ENCODE results near the gene GBP6.
A peak's percentile ranks its signal among the peaks of the same experiment; 100 is the strongest.
"Not testable (repeated sequence)": the region's sequence is repeated elsewhere in the genome, so short reads cannot be mapped to it uniquely, and the experiment has no call there.

Gene GBP6

DNA sequence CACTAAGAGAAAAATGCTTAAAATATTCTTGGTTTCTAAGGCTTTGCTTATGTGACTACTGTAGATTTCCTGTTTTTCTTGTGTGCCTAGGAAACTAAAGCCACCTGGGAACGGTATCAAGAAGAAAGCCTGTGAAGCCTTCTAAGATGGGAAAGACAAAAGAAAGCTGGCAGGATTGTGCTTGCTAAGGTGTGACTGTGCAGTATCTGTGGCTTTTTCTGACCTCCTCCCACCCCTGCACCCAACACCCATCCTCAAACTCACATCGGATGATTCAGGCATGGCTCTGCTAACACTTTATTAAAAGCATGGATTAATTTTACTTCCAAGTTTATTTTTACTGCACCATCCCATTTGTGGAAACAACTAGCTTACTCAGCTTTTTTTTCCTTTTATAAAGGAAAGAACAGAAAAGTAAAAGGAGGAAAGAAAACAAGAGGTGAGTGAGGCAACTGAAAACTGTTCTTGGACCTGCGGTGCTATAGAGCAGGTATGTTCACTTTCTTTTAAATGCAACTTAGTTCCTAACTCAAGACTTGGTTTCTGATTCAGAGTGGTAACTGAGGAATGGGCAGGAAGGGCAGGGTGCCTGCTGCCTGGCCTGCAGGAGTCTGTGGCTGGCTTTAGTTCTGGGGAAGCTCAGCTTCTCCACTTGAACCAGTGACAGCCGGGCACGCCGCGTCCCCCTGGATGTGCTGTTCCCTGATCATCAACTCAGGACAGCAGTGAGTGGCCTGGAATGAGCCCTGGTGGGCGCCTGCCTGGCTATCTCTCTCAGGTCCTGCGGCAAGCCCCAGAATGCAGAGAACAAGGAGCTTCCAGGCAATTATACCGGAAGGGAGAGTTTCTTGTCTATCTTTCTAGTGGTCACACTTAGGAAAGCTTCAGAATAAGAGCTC is at the start of gene GBP6:
Gene GBP6, plus strand, starts transcription at position 422 of the 899 bp plus-strand sequence. CDS start 4,493 bp downstream, outside the sequence.
- no peak for DNase-seq

DNA sequence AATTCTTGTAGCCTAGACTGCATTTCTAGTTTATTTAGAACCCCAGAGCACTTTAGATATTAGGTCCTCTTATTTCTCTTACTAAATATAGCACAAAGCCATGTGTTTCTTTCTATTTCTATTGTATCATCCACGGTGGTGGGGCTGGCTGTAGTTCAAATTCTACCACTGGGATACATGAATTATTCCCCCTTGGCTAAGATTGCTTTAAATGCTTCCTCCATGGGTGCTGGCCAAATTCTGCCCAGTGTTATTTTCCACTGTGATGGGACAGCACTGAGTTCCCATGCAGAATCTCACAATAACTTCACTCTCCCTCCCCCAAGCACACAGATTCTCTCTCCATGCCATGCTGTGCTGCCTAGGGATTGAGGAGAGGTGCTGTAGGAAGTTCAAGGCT is 41.5 kb upstream of the GBP6 start:
- no peak for DNase-seq

- DNase-seq, result no peak
These were observed 32.0 kb upstream of the GBP6 start for GRCh38 chr1:89331890-89332289.

DNA sequence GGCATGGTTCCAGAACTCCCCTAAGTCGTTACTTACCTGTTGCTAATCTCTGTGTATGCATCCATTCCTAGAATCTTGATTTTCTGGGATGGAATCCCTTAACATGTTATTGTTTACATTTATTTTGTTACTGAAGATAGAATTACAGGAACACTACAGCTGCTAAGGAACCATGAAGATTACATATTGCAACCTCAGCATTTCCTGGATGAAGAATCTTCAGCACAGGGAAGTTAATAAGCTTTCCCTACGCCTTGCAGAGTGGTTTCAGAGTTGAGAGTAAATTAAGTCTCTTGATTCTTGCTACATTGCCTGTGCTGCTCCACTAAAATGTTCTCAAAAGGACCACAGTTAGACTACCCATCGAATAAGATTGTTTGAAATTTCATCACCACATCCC is 31.4 kb upstream of the GBP6 start:
- no peak for DNase-seq

DNA sequence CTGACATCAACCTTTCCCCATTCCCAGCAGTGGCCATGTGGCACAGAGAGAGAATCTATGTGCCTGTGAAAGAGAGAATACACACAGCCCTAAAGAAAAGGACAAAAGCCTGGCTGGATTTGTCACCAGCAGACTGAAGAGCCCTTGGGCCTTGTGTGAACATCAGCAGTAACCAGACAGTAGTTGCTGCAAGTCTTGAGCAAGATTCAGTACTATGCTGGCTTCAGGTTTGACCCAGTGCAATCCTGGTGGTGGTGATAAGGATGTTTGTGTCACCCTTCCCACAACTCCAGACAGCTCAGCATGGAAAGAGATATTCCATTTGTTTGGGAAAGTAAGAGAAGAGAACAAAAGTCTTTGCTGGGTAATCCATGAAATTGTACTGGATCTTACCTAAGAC is 28.4 kb upstream of the GBP6 start:
- DNase-seq, result no peak

- DNase-seq, result no peak
These were observed 26.0 kb upstream of the GBP6 start for GRCh38 chr1:89337903-89338302.

- no peak for DNase-seq
These were observed 24.8 kb upstream of the GBP6 start for GRCh38 chr1:89339039-89339438.

DNA sequence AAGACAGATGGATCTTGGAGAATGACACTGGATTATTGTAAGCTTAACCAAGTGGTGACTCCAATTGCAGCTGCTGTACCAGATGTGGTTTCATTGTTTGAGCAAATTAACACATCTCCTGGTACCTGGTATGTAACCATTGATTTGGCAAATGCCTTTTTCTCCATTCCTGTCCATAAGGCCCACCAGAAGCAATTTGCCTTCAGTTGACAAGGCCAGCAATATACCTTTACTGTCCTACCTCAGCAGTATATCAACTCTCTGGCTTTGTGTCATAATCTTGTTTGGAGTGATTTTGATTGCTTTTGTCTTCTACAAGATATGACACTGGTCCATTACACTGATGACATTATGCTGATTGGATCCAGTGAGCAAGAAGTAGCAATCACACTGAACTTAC is 18.4 kb upstream of the GBP6 start:
- not testable (repeated sequence) for DNase-seq

- DNase-seq, result no peak
These were observed 16.6 kb upstream of the GBP6 start for GRCh38 chr1:89347296-89347695.

- no peak for DNase-seq
These were observed 13.6 kb upstream of the GBP6 start for GRCh38 chr1:89350298-89350697.

GRCh38 chr1:89351597-89352311 is 12.1 kb upstream of the GBP6 start:
- DNase-seq, result no peak

GRCh38 chr1:89352421-89352820 is 11.4 kb upstream of the GBP6 start:
- no peak for DNase-seq

GRCh38 chr1:89354205-89354604 is 9.7 kb upstream of the GBP6 start:
- no peak for DNase-seq

DNA sequence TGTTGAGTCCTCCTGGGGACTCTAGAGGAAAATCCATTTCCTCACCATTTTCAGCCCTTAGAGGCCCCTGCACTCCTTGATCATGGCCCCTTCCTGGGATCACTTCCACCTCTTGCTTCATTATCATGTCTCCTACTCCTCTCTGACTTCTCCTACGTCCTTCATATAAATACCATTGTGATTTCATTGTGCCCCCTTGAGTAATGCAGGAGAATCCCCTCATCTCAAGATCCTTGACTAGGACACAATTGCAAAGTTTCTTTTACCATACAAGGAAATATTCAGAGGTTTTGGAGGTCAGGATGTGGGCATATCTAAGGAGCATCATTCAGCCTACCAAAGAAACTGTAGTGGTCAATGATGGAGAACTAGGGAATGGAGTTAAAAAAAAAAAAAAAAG is 8.8 kb upstream of the GBP6 start:
- no peak for DNase-seq

GRCh38 chr1:89356658-89357400 is 7.0 kb upstream of the GBP6 start:
- DNase-seq, result no peak

GRCh38 chr1:89358287-89358893 is 5.5 kb upstream of the GBP6 start:
- peak; percentile 42 for DNase-seq

GRCh38 chr1:89360716-89361115 is 3.1 kb upstream of the GBP6 start:
- DNase-seq, result no peak

DNA sequence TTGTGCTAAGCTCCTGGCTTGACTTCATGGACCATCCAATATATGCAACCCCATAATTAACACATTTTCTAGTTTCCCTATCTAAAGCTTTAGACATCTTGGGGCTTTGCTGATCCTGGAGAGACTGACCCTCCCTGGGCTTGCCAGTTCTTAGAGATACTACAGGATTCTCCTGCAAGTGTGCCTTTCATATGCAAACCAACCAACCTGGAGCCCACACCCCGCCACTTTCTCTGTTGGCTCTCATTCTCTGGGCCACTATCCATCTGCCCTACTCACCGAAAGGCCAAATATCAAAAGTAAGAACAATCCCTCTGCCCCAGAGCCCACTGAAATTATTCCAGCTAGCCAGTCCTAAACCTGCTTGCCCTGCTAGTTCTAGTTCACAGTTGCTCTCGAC is 2.2 kb upstream of the GBP6 start:
- no peak for DNase-seq

- DNase-seq, result no peak
These were observed 663 bp upstream of the GBP6 start for GRCh38 chr1:89363196-89363595.

GRCh38 chr1:89364954-89365550 is 1.2 kb downstream of the GBP6 start:
- no peak for DNase-seq

GRCh38 chr1:89367221-89367620 is 3.4 kb downstream of the GBP6 start:
- DNase-seq, result no peak

DNA sequence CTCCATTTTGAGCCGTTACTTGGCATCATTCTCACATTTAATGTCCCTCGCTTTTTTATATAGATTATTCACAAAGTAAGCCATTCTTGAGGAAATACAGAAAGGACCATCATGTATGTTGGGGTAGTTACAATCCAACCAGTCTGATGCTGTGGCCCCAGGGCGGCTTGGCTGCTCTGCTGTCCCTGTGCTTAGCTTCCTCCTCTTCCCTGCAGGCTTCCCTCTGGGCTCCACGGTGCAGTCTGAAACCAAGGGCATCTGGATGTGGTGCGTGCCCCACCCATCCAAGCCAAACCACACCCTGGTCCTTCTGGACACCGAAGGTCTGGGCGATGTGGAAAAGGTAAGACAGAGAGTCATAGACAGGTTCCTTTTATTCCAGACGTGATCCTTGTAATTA is 5.5 kb downstream of the GBP6 start:
- no peak for DNase-seq

DNA sequence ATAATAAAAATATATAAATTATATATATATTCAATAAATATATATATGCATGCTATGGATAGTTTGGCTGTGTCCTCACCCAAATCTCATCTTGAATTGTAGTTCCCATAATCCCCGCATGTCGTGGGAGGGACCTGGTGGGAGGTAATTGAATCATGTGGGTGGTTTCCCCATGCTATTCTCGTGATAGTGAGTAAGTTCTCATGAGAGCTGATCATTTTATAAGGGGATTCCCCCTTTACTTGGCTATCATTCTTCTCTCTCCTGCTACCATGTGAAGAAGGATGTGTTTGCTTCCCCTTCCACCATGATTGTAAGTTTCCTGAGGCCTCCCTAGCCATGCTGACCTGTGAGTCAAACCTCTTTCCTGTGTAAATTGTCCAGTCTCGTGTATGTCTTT is 10.0 kb downstream of the GBP6 start:
- not testable (repeated sequence) for DNase-seq

Measured in NK-92 treated with Interleukin-12 subunit alpha and Interleukin-12 subunit beta, amount 100 ng/mL, for 24 hours (cell line).